C4-2B (cell line): ENCODE measurements around the gene SF3A1.

Experiments
- H3K27ac ChIP-seq: fragments of 450-650 bp; 2 replicates; pipeline ENCODE4 v1.5.1; 2017
- CTCF ChIP-seq: fragments of 450-650 bp; conservative IDR thresholded peaks from 2 replicates; pipeline ENCODE4 v1.5.1; 2017; ENCODE audit warnings: mild to moderate bottlenecking
- ZFX ChIP-seq: fragments of 450-650 bp; IDR thresholded peaks from 2 replicates; pipeline ENCODE4 v1.6.1; 2017

Gene SF3A1

GRCh38 chr22:30400159-30400558 lies 43.5 kb upstream of the SF3A1 start:
- H3K27ac ChIP-seq, result no peak overlapping the region
- TF ChIP-seq ZFX (no peak), CTCF (no peak)

GRCh38 chr22:30399718-30400117 lies 43.0 kb upstream of the SF3A1 start:
- no peak overlapping the region for H3K27ac ChIP-seq
- TF ChIP-seq CTCF (no peak), ZFX (no peak)

GRCh38 chr22:30398685-30399680 lies 42.3 kb upstream of the SF3A1 start:
- TF ChIP-seq CTCF (no peak), ZFX (no peak)

GRCh38 chr22:30397656-30398635 lies 41.3 kb upstream of the SF3A1 start:
- TF ChIP-seq ZFX (no peak), CTCF (no peak)
- H3K27ac ChIP-seq, result peak overlapping the region; percentile 61

More at GRCh38 chr22:30398685-30399680, 42.3 kb upstream of the SF3A1 start:
- H3K27ac ChIP-seq, result no peak overlapping the region

GRCh38 chr22:30396871-30397655 lies 40.4 kb upstream of the SF3A1 start, which contains the start of gene SEC14L2:
SEC14L2 (plus strand) TSS chr22:30397018; CDS start chr22:30397117, 99 bp downstream.
- peak; percentile 68; the same call in 1 of the 2 replicates for TF ChIP-seq ZFX
- TF ChIP-seq CTCF, result no peak
- peak within 1 kb of the TSS; percentile 61 for H3K27ac ChIP-seq

GRCh38 chr22:30393885-30394284 lies 37.2 kb upstream of the SF3A1 start:
- H3K27ac ChIP-seq, result peak overlapping the region; percentile 31
- no peak for TF ChIP-seq ZFX
- TF ChIP-seq CTCF, result no peak
